GM10248 (cell line): ENCODE results near the gene CAMTA1.
A peak's percentile ranks its signal among the peaks of the same experiment; 100 is the strongest.

Experiments
- CTCF ChIA-PET: fragments of 300-600 bp; sonication (Branson Sonifier 250); formaldehyde crosslinking; extraction: SDS; loops from one replicate; lab custom pipeline; 2021; ENCODE audit warnings: antibody characterized with exemption; lab: Yijun Ruan, JAX
- POLR2A ChIA-PET: fragments of 350-650 bp; sonication (Branson Sonifier 250); formaldehyde crosslinking; extraction: SDS; loops from one replicate; lab custom pipeline; 2020; ENCODE audit warnings: antibody characterized with exemption; lab: Yijun Ruan, JAX
- DNase-seq: peaks from one replicate; pipeline ENCODE4 v3.0.0; 2012; ENCODE audit errors: extremely low spot score
- CTCF ChIP-seq: IDR thresholded peaks from 2 replicates; pipeline ENCODE4 v1.5.1; 2012; ENCODE audit warnings: mild to moderate bottlenecking, low read depth; ENCODE audit errors: extremely low read depth, missing control alignments, control extremely low read depth

CAMTA1 gene

DNA sequence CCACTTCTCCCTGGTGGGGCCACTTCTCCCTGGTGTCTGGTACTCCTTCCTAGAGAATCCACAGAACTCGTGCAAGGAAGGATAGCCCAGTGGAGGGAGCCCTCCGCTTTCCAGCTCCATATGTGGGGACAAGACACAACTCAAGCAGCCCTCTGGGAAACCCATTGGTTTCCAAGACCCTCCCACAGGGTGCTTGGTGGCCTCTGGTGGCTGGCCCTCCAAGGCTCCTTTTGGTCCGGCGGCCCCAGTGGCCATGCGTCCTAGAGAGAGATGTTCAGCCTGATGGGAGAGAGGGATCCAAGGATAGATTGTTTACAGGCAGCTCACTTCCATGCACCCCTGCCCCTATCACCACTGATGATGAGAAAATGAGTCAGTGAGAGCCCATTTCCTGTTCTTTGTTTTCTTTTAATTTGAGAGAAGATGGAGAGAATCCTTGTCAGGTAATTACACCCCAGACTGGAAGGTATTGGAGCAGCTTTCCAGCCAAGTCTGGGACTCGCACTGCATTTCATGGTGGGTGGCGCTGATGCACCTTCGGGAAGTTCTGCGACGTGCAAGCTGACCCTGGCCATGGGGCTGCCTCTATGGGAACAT, 499.7 kb downstream of the CAMTA1 start:
- ChIA-PET CTCF (no interaction called here), POLR2A (no interaction called here)
- TF ChIP-seq CTCF: no peak
- DNase-seq: no peak

DNA sequence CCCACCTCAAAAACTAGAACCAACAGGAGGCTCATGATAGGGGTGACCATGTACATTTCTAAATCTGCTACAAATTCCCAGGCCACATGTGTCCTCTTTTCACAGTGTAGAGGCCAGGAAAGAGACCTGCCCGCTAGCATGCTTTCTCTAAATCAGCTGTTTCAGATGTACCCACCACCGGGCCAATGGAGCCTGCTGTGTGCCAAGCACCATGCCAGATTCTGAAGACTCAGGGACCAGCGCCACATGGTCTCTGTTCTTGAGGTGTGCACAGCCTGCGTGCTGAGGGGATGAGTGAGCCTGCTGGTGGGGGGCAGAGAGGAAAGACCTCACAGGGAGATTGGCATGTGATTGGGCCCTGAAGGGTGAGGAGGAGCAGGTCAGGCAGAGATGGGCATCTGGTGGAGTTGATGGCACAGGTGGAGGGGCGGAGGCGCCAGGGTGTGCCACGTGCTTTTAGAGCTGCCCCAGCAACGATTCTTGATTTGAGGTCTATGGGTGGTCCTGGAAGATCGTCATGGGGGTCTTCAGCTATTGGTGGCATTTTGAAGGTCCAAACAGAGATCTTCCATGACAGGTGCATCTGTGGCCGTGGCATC, 500.7 kb downstream of the CAMTA1 start:
- TF ChIP-seq CTCF: no peak
- DNase-seq: no peak
- ChIA-PET CTCF (no interaction called here), POLR2A (no interaction called here)

DNA sequence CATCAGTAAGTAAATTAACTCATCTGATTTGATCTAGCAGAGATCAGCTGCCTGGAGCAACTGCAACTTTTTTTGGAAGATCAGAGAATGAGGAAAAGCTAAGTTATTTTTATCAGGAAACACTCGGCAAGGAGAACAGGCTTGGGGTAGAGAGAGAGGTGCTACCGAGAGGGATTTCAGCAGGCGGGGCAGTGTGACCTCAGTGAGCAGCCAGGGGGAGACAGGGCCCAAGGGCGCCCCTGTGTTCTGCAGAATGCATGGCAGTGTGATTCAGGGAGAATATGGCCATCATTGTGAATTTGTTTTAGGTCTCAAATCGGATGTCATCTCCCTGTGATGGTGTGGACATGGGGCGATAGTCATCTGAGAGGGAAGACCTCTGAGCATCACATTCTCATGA, 501.8 kb downstream of the CAMTA1 start:
- ChIA-PET CTCF (interaction anchor here (1.2 kb wide), 1 partner anchor 10 kb away, joined by 3 read pairs; no protein-coding TSS in a partner anchor), POLR2A (no interaction called here)
- no peak for TF ChIP-seq CTCF
- DNase-seq: peak; percentile 2

- DNase-seq: no peak
- ChIA-PET POLR2A (no interaction called here), CTCF (no interaction called here)
- TF ChIP-seq CTCF: no peak
Measured at GRCh38 chr1:7288992-7289391, 503.7 kb downstream of the CAMTA1 start.

- ChIA-PET CTCF (no interaction called here), POLR2A (no interaction called here)
- DNase-seq: no peak
- no peak for TF ChIP-seq CTCF
Measured at GRCh38 chr1:7289694-7290093, 504.4 kb downstream of the CAMTA1 start.

DNA sequence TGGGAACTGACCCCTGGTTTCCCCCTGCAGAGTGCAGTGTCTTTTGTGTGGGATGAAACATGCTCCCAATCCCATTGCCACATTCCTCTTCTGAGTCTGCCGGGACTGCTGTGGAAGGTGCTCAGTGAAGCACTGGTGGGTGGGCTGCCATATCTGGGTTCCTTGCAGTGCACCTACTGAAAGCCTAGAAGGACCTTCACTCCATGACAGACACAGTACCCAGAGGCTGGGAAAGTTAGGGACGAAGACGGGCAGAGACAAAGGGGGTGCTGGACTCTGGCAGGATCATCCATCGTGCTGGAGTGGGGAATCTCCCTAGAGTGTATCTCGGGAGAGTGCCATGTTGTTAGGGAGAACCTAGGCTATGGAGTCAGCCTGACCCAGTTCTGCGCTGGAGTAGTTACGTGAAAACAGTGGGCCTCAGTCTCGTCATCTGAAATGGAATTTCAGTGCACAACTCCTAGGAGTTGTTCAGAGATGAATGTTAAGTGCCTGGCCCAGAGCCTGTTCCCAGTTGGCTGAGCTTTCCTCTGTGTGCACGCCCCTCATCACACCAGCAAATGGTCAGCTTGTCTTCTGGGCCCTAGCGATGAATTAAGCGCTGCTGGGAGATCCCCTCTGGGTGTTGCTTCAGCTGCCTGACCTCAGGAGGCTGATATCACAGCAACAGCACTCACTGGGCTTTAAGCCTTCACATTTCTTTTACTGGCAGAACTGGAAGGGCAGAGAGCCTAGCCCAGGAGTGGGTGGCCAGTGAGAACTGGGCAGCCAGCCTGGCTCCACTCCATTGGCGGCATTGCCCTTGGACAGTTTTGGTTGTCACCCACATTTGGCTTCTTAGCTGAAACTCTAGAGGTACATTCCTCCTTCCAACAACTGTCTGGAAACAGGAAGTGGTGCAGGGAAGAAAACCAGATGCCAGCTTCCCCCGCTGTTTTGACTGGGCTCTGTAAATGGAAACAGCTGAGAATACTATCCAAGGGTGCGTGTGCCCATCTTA, 506.0 kb downstream of the CAMTA1 start:
- CTCF ChIA-PET: interaction anchor here (1.3 kb wide), 1 partner anchor 12 kb away, joined by 3 read pairs; no protein-coding TSS in a partner anchor
- TF ChIP-seq CTCF: no peak
- POLR2A ChIA-PET: no interaction called here
- no peak for DNase-seq
